GM23248 (cell line): ENCODE measurements around the gene GATD1.

ENCODE experiments used
- EZH2 ChIP-seq: fragments of 200-600 bp; sonication (generic); IDR thresholded peaks from 2 replicates; pipeline ENCODE4 v1.6.1; 2018; ENCODE audit warnings: antibody characterized with exemption, mild to moderate bottlenecking; ENCODE audit not compliant: insufficient read depth, poor library complexity, severe bottlenecking
- EZH2phosphoT487 ChIP-seq: fragments of 200-600 bp; sonication (generic); IDR thresholded peaks from 2 replicates; pipeline ENCODE4 v1.6.1; 2018; ENCODE audit warnings: antibody characterized with exemption, moderate library complexity, mild to moderate bottlenecking, low read depth; ENCODE audit not compliant: insufficient read depth

GRCh38 chr11:788953-789940 is 12.0 kb upstream of the GATD1 start:
- TF ChIP-seq EZH2, result no peak
- TF ChIP-seq EZH2phosphoT487, result no peak
